ENCODE data around the gene C1orf185. TPM values are rescaled to one million over a fixed set of nuclear protein-coding genes. Genes with fewer than 3 reads are reported as not detected.

Gene C1orf185
- total and polyA plus RNA-seq, 9 of the 15 experiments (the other 6 are each of a cell fraction or from before 2014, with no cell fraction given): not detected

GRCh38 chr1:51070640-51071039, 31.4 kb upstream of the C1orf185 start (continued):
- no peak for TF ChIP-seq EWSR1 (IDR thresholded peaks at IDR 0.05; ENCODE audit: borderline replicate concordance, low read depth, partially characterized antibody)
- no peak for TF ChIP-seq ZNF655 (CRISPR knock-in tag; IDR thresholded peaks at IDR 0.05)
- TF ChIP-seq ZNF583 (CRISPR knock-in tag; IDR thresholded peaks at IDR 0.05): no peak
- no peak for TF ChIP-seq C11orf30 (IDR thresholded peaks at IDR 0.05; ENCODE audit: low read depth)
- TF ChIP-seq NFRKB (IDR thresholded peaks at IDR 0.05; ENCODE audit: low read depth): no peak

- CTCF ChIA-PET (ENCODE audit: low intra/inter-chr PET ratio): no interaction called here
- no peak for FAIRE-seq
- TF ChIP-seq BHLHE40 (IDR thresholded peaks at IDR 0.05; ENCODE audit: low read length): no peak
- TF ChIP-seq GTF3C2 (IDR thresholded peaks at IDR 0.05; ENCODE audit: borderline replicate concordance, extremely low read depth, insufficient read length): no peak
- no peak for TF ChIP-seq SMARCB1 (IDR thresholded peaks at IDR 0.05; ENCODE audit: insufficient read length, low read depth)
- no peak for TF ChIP-seq MNT (conservative IDR thresholded peaks at IDR 0.05)
- TF ChIP-seq ZSCAN32 (CRISPR knock-in tag; IDR thresholded peaks at IDR 0.05): no peak
- no peak for TF ChIP-seq ZZZ3 (IDR thresholded peaks at IDR 0.05)
- TF ChIP-seq CREB5 (CRISPR knock-in tag; IDR thresholded peaks at IDR 0.05): no peak
- TF ChIP-seq EP300 (IDR thresholded peaks at IDR 0.05; ENCODE audit: low read length): no peak
Observed at GRCh38 chr1:51071291-51072042, 30.6 kb upstream of the C1orf185 start.

More at GRCh38 chr1:51071291-51072042, 30.6 kb upstream of the C1orf185 start:
- Histone ChIP-seq H3K4me1 (replicated peaks in 1 of 2; ENCODE audit: control insufficient read depth in 2 of 2, insufficient read depth in 2 of 2, low read length in 2 of 2) (peaks cover 0 to 5% of the 10 kb centered on the region in 2 experiments; a peak in 2 of 5 replicates), H3K9ac (ENCODE audit: insufficient read depth in 1 of 2, low read depth in 2 of 2, low read length in 2 of 2) (peak overlapping the region in 1 of 2 experiments; percentile 46; a peak in 1 of 4 replicates), H3K4me2 (ENCODE audit: insufficient read depth, low read length) (peak overlapping the region; percentile 46), H3K79me2 (ENCODE audit: control insufficient read depth, insufficient read depth, low read length) (no peaks in the 10 kb centered on the region), H3K27me3 (ENCODE audit: control insufficient read depth in 2 of 2, insufficient read depth in 2 of 2, low read length in 2 of 2) (no peaks in the 10 kb centered on the region; a peak in 2 of 5 replicates), H3K36me3 (ENCODE audit: control insufficient read depth, insufficient read depth, low read length) (no peaks in the 10 kb centered on the region), H3K9me1 (ENCODE audit: control insufficient read depth, insufficient read depth, low read length) (no peaks in the 10 kb centered on the region), H3K9me3 (replicated peaks; ENCODE audit: control insufficient read depth, insufficient read depth, low read depth, low read length) (no peaks in the 10 kb centered on the region), H2AFZ (ENCODE audit: low read depth, low read length) (peak overlapping the region; percentile 64), H4K20me1 (replicated peaks; ENCODE audit: control insufficient read depth, insufficient read depth, low read length) (no peaks in the 10 kb centered on the region), H3K27ac (ENCODE audit: extremely low read depth, low read depth, low read length) (no peak overlapping the region), H3K4me3 (no peak overlapping the region)
- in situ Hi-C loops (cut with MboI) (loop anchor here (25.0 kb wide), 1 partner anchor 709 kb away; no protein-coding TSS in a partner anchor), intact Hi-C loops (cut with micrococcal nuclease) (no loop called here)
- BruUV-seq (replicated peaks): no TSS peak
- 25% methylated on average over 11 of the region's 11 CpGs for WGBS (ENCODE audit: insufficient coverage, low coverage, missing lambda C conversion rate)
- no peak for DNase-seq (ENCODE audit: extremely low read depth in 1 of 4, low spot score in 3 of 4)
- POLR2A ChIA-PET: interaction anchor here (0.6 to 1.4 kb wide), 3 partner anchors 11 to 96 kb away, joined by 3 to 4 read pairs (median 4); no protein-coding TSS in a partner anchor
- peak; percentile 29; the same call in 2 of the 3 replicates for ATAC-seq

All from K562 (cell line).